ENCODE results near the gene SYCP1. TPM values are rescaled to one million over a fixed set of nuclear protein-coding genes. Genes with fewer than 3 reads are reported as not detected.

SYCP1 gene, protein sequence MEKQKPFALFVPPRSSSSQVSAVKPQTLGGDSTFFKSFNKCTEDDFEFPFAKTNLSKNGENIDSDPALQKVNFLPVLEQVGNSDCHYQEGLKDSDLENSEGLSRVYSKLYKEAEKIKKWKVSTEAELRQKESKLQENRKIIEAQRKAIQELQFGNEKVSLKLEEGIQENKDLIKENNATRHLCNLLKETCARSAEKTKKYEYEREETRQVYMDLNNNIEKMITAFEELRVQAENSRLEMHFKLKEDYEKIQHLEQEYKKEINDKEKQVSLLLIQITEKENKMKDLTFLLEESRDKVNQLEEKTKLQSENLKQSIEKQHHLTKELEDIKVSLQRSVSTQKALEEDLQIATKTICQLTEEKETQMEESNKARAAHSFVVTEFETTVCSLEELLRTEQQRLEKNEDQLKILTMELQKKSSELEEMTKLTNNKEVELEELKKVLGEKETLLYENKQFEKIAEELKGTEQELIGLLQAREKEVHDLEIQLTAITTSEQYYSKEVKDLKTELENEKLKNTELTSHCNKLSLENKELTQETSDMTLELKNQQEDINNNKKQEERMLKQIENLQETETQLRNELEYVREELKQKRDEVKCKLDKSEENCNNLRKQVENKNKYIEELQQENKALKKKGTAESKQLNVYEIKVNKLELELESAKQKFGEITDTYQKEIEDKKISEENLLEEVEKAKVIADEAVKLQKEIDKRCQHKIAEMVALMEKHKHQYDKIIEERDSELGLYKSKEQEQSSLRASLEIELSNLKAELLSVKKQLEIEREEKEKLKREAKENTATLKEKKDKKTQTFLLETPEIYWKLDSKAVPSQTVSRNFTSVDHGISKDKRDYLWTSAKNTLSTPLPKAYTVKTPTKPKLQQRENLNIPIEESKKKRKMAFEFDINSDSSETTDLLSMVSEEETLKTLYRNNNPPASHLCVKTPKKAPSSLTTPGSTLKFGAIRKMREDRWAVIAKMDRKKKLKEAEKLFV
- total RNA-seq (2021) = not detected in 2 replicates
- Bru-seq, nascent RNA = not detected
- percentile 1 among the genes with signal in this experiment for BruChase-seq, experiment 1, labeled RNA remaining after a 2-hour chase
- not detected for BruChase-seq, experiment 2, labeled RNA remaining after a 6-hour chase
- long read RNA-seq = 0 reads

DNA sequence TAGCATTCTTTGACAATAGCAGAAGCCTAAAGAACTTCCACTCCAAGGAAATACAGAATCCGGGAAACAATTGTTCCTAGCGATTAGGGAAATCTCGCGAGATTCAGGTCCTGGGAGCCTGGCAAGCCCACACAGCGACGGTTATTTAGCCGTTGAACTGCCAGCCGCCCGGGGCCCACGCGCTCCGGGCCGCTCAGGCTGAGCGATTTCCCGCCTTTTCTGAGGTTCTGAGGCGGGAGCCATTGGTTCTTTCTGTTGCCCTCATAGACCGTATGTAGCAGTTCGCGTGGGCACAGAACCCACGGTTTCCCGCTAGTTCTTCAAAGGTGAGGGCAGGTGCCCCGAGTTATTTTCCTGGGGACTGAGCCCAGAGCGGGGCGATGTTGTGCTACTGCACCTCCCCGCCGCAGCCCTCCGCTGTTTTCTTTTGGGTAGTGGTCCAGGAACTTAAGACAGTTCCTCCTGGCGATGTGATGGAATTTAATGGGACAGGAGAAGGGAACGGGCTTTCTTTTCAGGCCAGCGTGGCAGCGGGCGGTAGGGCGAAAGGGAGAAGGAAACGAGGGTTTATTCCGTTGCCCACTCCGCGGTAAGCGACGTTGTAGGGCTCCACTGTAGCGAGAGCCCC, at the start of gene SYCP1:
TSS of gene SYCP1 (plus strand) at position 171 of the 628 bp plus-strand sequence. CDS start 602 bp downstream, outside the sequence.
- H2AFZ ChIP-seq = peak within 1 kb of the TSS; percentile 35; the same call in 1 of the 2 replicates
- ChIA-PET POLR2A (ENCODE audit: unreplicated experiment) (no interaction called here), CTCF (no interaction called here)
- intact Hi-C loops (cut with micrococcal nuclease; ENCODE audit: unreplicated experiment) = no loop called here
- no peaks in the 10 kb centered on the region for H3K9me2 ChIP-seq (ENCODE audit: insufficient read depth)
- no peaks in the 10 kb centered on the region for H3K9me3 ChIP-seq (ENCODE audit: insufficient read depth, low read depth)
- no peaks in the 10 kb centered on the region for H4K20me1 ChIP-seq (ENCODE audit: insufficient read depth)
- no peaks in the 10 kb centered on the region for H3K79me2 ChIP-seq (ENCODE audit: low read depth)
- DNase-seq = no peak
- no peaks in the 10 kb centered on the region for H3F3A ChIP-seq (ENCODE audit: insufficient read depth, low read depth)
- H3K36me3 ChIP-seq (ENCODE audit: low read depth) = no peaks in the 10 kb centered on the region
- no TSS peak for BruUV-seq (replicated peaks)
- no peak within 1 kb of the TSS for H3K4me3 ChIP-seq
- no peak within 1 kb of the TSS for H3K27ac ChIP-seq
- no peaks in the 10 kb centered on the region for H3K4me1 ChIP-seq (replicated peaks; ENCODE audit: insufficient read depth)
- no peak within 1 kb of the TSS for H3K4me2 ChIP-seq
- TF ChIP-seq, protein P1, sequence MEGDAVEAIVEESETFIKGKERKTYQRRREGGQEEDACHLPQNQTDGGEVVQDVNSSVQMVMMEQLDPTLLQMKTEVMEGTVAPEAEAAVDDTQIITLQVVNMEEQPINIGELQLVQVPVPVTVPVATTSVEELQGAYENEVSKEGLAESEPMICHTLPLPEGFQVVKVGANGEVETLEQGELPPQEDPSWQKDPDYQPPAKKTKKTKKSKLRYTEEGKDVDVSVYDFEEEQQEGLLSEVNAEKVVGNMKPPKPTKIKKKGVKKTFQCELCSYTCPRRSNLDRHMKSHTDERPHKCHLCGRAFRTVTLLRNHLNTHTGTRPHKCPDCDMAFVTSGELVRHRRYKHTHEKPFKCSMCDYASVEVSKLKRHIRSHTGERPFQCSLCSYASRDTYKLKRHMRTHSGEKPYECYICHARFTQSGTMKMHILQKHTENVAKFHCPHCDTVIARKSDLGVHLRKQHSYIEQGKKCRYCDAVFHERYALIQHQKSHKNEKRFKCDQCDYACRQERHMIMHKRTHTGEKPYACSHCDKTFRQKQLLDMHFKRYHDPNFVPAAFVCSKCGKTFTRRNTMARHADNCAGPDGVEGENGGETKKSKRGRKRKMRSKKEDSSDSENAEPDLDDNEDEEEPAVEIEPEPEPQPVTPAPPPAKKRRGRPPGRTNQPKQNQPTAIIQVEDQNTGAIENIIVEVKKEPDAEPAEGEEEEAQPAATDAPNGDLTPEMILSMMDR (conservative IDR thresholded peaks at IDR 0.05) = no peak
- no peak for TF ChIP-seq EZH2 (IDR thresholded peaks at IDR 0.05; ENCODE audit: low read depth)
- no peaks in the 10 kb centered on the region for H3K27me3 ChIP-seq (ENCODE audit: insufficient read depth, low read depth)

DNA sequence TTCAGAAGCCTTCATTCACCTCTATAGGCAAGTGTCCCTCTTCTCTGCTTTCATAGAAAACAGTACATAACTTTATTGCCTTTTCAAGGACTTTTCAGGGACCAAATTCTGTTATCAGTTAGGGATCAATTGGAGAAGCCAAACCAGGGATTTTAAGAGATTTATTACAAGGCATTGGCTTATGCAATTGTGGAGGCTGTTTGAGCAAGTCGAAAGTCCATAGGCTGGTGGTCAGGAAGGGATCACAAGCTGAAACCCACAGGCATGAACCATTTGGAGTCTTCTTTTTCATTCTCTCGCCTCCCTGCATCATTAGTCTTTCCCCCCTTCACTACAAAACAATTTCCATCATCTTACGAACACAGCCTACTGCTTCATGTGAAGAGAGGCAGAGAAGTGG, 34.8 kb upstream of the SYCP1 start:
- H3K36me3 ChIP-seq (ENCODE audit: low read depth) = no peaks in the 10 kb centered on the region
- CTCF ChIA-PET = interaction anchor here (0.5 kb wide), 1 partner anchor 902 kb away, joined by 3 read pairs; no protein-coding TSS in a partner anchor
- intact Hi-C loops (cut with micrococcal nuclease; ENCODE audit: unreplicated experiment) = no loop called here
- peaks cover 4% of the 10 kb centered on the region for H3K9me2 ChIP-seq (ENCODE audit: insufficient read depth)
- no peaks in the 10 kb centered on the region for H4K20me1 ChIP-seq (ENCODE audit: insufficient read depth)
- no peaks in the 10 kb centered on the region for H3K79me2 ChIP-seq (ENCODE audit: low read depth)
- no peak for DNase-seq
- H3K4me3 ChIP-seq = no peak overlapping the region
- TF ChIP-seq EZH2 (IDR thresholded peaks at IDR 0.05; ENCODE audit: low read depth) = no peak
- TF ChIP-seq, protein P1 (conservative IDR thresholded peaks at IDR 0.05) = no peak
- H3K9me3 ChIP-seq (ENCODE audit: insufficient read depth, low read depth) = 0 out of 2 replicates have a peak, but pooled peaks cover 4% of the 10 kb centered on the region
- H3F3A ChIP-seq (ENCODE audit: insufficient read depth, low read depth) = no peaks in the 10 kb centered on the region
- no peak overlapping the region for H2AFZ ChIP-seq
- no peaks in the 10 kb centered on the region for H3K4me1 ChIP-seq (replicated peaks; ENCODE audit: insufficient read depth)
- H3K4me2 ChIP-seq = no peak overlapping the region
- POLR2A ChIA-PET (ENCODE audit: unreplicated experiment) = no interaction called here
- BruUV-seq (replicated peaks) = no TSS peak
- H3K27ac ChIP-seq = no peak overlapping the region
- H3K27me3 ChIP-seq (ENCODE audit: insufficient read depth, low read depth) = no peaks in the 10 kb centered on the region

DNA sequence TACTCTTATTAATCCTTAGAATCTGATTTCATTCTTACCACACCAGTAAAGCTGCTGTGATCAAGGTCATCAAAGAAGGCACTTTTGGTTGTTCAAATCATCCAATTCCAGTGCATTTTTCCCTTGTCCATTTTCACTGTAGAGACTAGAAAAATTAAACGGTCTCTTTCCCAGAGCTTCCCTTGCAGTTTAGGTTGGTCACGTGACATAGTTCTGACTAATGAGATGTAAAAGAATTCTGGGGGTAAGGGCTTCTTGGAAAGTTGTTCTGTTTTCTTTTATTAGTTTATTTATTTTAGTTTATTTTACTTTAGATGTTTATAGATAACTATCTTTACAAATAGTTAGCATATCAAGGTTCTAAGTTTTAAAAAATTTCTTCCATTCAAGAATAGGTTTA, 34.3 kb upstream of the SYCP1 start:
- H3K79me2 ChIP-seq (ENCODE audit: low read depth) = no peaks in the 10 kb centered on the region
- H2AFZ ChIP-seq = no peak overlapping the region
- H3K4me2 ChIP-seq = no peak overlapping the region
- TF ChIP-seq, protein P1 (conservative IDR thresholded peaks at IDR 0.05) = no peak
- no peak for TF ChIP-seq EZH2 (IDR thresholded peaks at IDR 0.05; ENCODE audit: low read depth)
- no peak for DNase-seq
- H3K27ac ChIP-seq = no peak overlapping the region
- no peak overlapping the region for H3K4me3 ChIP-seq
- ChIA-PET CTCF (interaction anchor here (0.5 kb wide), 1 partner anchor 901 kb away, joined by 3 read pairs; no protein-coding TSS in a partner anchor), POLR2A (ENCODE audit: unreplicated experiment) (no interaction called here)
- H3K4me1 ChIP-seq (replicated peaks; ENCODE audit: insufficient read depth) = no peaks in the 10 kb centered on the region
- no peaks in the 10 kb centered on the region for H3K36me3 ChIP-seq (ENCODE audit: low read depth)
- H3F3A ChIP-seq (ENCODE audit: insufficient read depth, low read depth) = no peaks in the 10 kb centered on the region
- intact Hi-C loops (cut with micrococcal nuclease; ENCODE audit: unreplicated experiment) = no loop called here
- H4K20me1 ChIP-seq (ENCODE audit: insufficient read depth) = no peaks in the 10 kb centered on the region
- 0 out of 2 replicates have a peak, but pooled peaks cover 4% of the 10 kb centered on the region for H3K9me3 ChIP-seq (ENCODE audit: insufficient read depth, low read depth)
- BruUV-seq (replicated peaks) = no TSS peak
- H3K9me2 ChIP-seq (ENCODE audit: insufficient read depth) = peaks cover 4% of the 10 kb centered on the region; the same call in 1 of the 2 replicates
- no peaks in the 10 kb centered on the region for H3K27me3 ChIP-seq (ENCODE audit: insufficient read depth, low read depth)

Measured in PC-9 (cell line).